HAP-1 (cell line): ENCODE data around the gene RING1.

Experiments
- DNase-seq, 2 experiments: peaks; one replicate each; pipeline ENCODE4 v3.0.0-alpha.2; 2016 to 2020; ENCODE audit warnings: low spot score in 2 of 2
- H3K27me3 ChIP-seq: fragments of 250-450 bp; sonication (Bioruptor Pico); 2 replicates; pipeline ENCODE4 v1.5.1; 2020; ENCODE audit warnings: low read depth, mild to moderate bottlenecking, moderate library complexity
- H3K36me3 ChIP-seq: fragments of 250-450 bp; sonication (Bioruptor Pico); replicated peaks from 2 replicates; pipeline ENCODE4 v1.5.1; 2020; ENCODE audit warnings: mild to moderate bottlenecking
- H3K4me1 ChIP-seq: fragments of 250-450 bp; sonication (Bioruptor Pico); 2 replicates; pipeline ENCODE4 v1.5.1; 2020; ENCODE audit warnings: mild to moderate bottlenecking
- H3K4me3 ChIP-seq: fragments of 250-450 bp; sonication (Bioruptor Pico); 2 replicates; pipeline ENCODE4 v1.5.1; 2020; ENCODE audit warnings: mild to moderate bottlenecking, moderate library complexity
- H3K9me3 ChIP-seq: fragments of 250-450 bp; sonication (Bioruptor Pico); 2 replicates; pipeline ENCODE4 v1.5.1; 2020; ENCODE audit warnings: mild to moderate bottlenecking, moderate library complexity
- in situ Hi-C: fragments of 300-500 bp; cut with MboI; formaldehyde crosslinking; loops from 3 replicates; pipeline ENCODE4 v1.14.3; 2020; ENCODE audit warnings: low sequenced_read_pairs, inconsistent platforms, mixed read lengths

RING1 gene

GRCh38 chr6:33203443-33204164, 4.7 kb upstream of the RING1 start:
- no peaks in the 10 kb centered on the region for H3K9me3 ChIP-seq
- H3K36me3 ChIP-seq = peaks cover 27% of the 10 kb centered on the region
- no peak for DNase-seq
- H3K4me1 ChIP-seq = peaks cover 32% of the 10 kb centered on the region
- no peaks in the 10 kb centered on the region for H3K27me3 ChIP-seq
- peak overlapping the region; percentile 58; the same call in 1 of the 2 replicates for H3K4me3 ChIP-seq
- in situ Hi-C loops = no loop called here

GRCh38 chr6:33204165-33204414, 4.2 kb upstream of the RING1 start:
- no peaks in the 10 kb centered on the region for H3K9me3 ChIP-seq
- H3K4me1 ChIP-seq = peaks cover 36% of the 10 kb centered on the region
- peak overlapping the region; percentile 58 for H3K4me3 ChIP-seq
- peaks cover 29% of the 10 kb centered on the region for H3K36me3 ChIP-seq
- DNase-seq = no peak
- in situ Hi-C loops = no loop called here
- no peaks in the 10 kb centered on the region for H3K27me3 ChIP-seq

- no peaks in the 10 kb centered on the region for H3K9me3 ChIP-seq
- H3K4me3 ChIP-seq = peak within 1 kb of the TSS; percentile 58
- peaks cover 34% of the 10 kb centered on the region for H3K36me3 ChIP-seq
- H3K27me3 ChIP-seq = no peaks in the 10 kb centered on the region
- DNase-seq = peak; percentile 93 to 98
- H3K4me1 ChIP-seq = peaks cover 34% of the 10 kb centered on the region
- in situ Hi-C loops = no loop called here
Measured at GRCh38 chr6:33204415-33205190, 3.7 kb upstream of the RING1 start, which contains the start of gene HSD17B8. Gene HSD17B8, plus strand, starts transcription at chr6:33204655. Its CDS starts 14 bp downstream, at chr6:33204669.

GRCh38 chr6:33205191-33206026, 2.9 kb upstream of the RING1 start:
- Histone ChIP-seq H3K9me3 (no peaks in the 10 kb centered on the region), H3K4me1 (peaks cover 34% of the 10 kb centered on the region), H3K36me3 (peaks cover 41% of the 10 kb centered on the region), H3K4me3 (peak overlapping the region; percentile 58), H3K27me3 (no peaks in the 10 kb centered on the region)
- in situ Hi-C loops = no loop called here
- DNase-seq = peak in 1 of 2 experiments; percentile 44

- Histone ChIP-seq H3K36me3 (peaks cover 46% of the 10 kb centered on the region), H3K4me1 (peaks cover 34% of the 10 kb centered on the region), H3K4me3 (peak overlapping the region; percentile 93), H3K9me3 (no peaks in the 10 kb centered on the region), H3K27me3 (no peaks in the 10 kb centered on the region)
- no peak for DNase-seq
- in situ Hi-C loops = no loop called here
Measured at GRCh38 chr6:33206027-33206863, 2.1 kb upstream of the RING1 start.

GRCh38 chr6:33206864-33207551, 1.3 kb upstream of the RING1 start:
- no peaks in the 10 kb centered on the region for H3K9me3 ChIP-seq
- peak overlapping the region; percentile 93 for H3K4me3 ChIP-seq
- no peaks in the 10 kb centered on the region for H3K27me3 ChIP-seq
- peaks cover 42% of the 10 kb centered on the region for H3K36me3 ChIP-seq
- in situ Hi-C loops = no loop called here
- peak; percentile 48 to 81 for DNase-seq
- peaks cover 34% of the 10 kb centered on the region for H3K4me1 ChIP-seq

GRCh38 chr6:33207552-33208090, 679 bp upstream of the RING1 start:
- peak; percentile 35 to 75 for DNase-seq
- Histone ChIP-seq H3K9me3 (no peaks in the 10 kb centered on the region), H3K4me1 (peaks cover 34% of the 10 kb centered on the region), H3K27me3 (no peaks in the 10 kb centered on the region), H3K36me3 (peaks cover 41% of the 10 kb centered on the region), H3K4me3 (peak overlapping the region; percentile 93)
- in situ Hi-C loops = no loop called here

GRCh38 chr6:33209856-33210255, 1.6 kb downstream of the RING1 start:
- in situ Hi-C loops = no loop called here
- Histone ChIP-seq H3K9me3 (no peaks in the 10 kb centered on the region), H3K4me1 (peaks cover 41% of the 10 kb centered on the region), H3K36me3 (peaks cover 26% of the 10 kb centered on the region), H3K27me3 (no peaks in the 10 kb centered on the region), H3K4me3 (no peak overlapping the region)
- no peak for DNase-seq

- DNase-seq = no peak
- in situ Hi-C loops = no loop called here
- H3K9me3 ChIP-seq = no peaks in the 10 kb centered on the region
- no peaks in the 10 kb centered on the region for H3K27me3 ChIP-seq
- H3K36me3 ChIP-seq = peaks cover 26% of the 10 kb centered on the region
- peaks cover 28% of the 10 kb centered on the region for H3K4me1 ChIP-seq
- no peak overlapping the region for H3K4me3 ChIP-seq
Measured at GRCh38 chr6:33211136-33211535, 2.8 kb downstream of the RING1 start.

GRCh38 chr6:33211666-33212422, 3.5 kb downstream of the RING1 start:
- Histone ChIP-seq H3K9me3 (no peaks in the 10 kb centered on the region), H3K36me3 (peaks cover 26% of the 10 kb centered on the region), H3K27me3 (no peaks in the 10 kb centered on the region), H3K4me3 (no peak overlapping the region), H3K4me1 (peaks cover 21% of the 10 kb centered on the region)
- peak in 1 of 2 experiments; percentile 49 for DNase-seq
- in situ Hi-C loops = no loop called here

GRCh38 chr6:33212857-33213165, 4.5 kb downstream of the RING1 start:
- H3K27me3 ChIP-seq = no peaks in the 10 kb centered on the region
- no peaks in the 10 kb centered on the region for H3K9me3 ChIP-seq
- H3K4me3 ChIP-seq = peak overlapping the region; percentile 24
- H3K4me1 ChIP-seq = peaks cover 18% of the 10 kb centered on the region
- H3K36me3 ChIP-seq = peaks cover 26% of the 10 kb centered on the region
- no peak for DNase-seq
- in situ Hi-C loops = no loop called here
